HG03025 (cell line): ENCODE data around the gene TMEM163.

Experiments used
- ATAC-seq: cut with Tn5 transposase; IDR thresholded peaks from one replicate; pipeline ENCODE4 v1.9.1; 2021; ENCODE audit warnings: mild to moderate bottlenecking, moderate library complexity; ENCODE audit not compliant: unreplicated experiment, low FRiP score

TMEM163 gene

GRCh38 chr2:134421556-134422328 is 297.1 kb downstream of the TMEM163 start:
- ATAC-seq, result no peak

- ATAC-seq, result no peak
These were observed 297.9 kb downstream of the TMEM163 start for GRCh38 chr2:134420920-134421319.

GRCh38 chr2:134420259-134420658 is 298.5 kb downstream of the TMEM163 start:
- ATAC-seq, result no peak

GRCh38 chr2:134417968-134418582 is 300.7 kb downstream of the TMEM163 start:
- no peak for ATAC-seq

GRCh38 chr2:134416637-134417036 is 302.2 kb downstream of the TMEM163 start:
- no peak for ATAC-seq

- ATAC-seq, result no peak
These were observed 302.8 kb downstream of the TMEM163 start for GRCh38 chr2:134416018-134416417.

- ATAC-seq, result no peak
These were observed 304.9 kb downstream of the TMEM163 start for GRCh38 chr2:134413912-134414311.

- ATAC-seq, result no peak
These were observed 305.4 kb downstream of the TMEM163 start for GRCh38 chr2:134413430-134413829.

GRCh38 chr2:134412639-134412999 is 306.2 kb downstream of the TMEM163 start:
- ATAC-seq, result no peak

GRCh38 chr2:134411828-134412638 is 306.8 kb downstream of the TMEM163 start:
- ATAC-seq, result peak; percentile 94

GRCh38 chr2:134411279-134411827 is 307.4 kb downstream of the TMEM163 start:
- ATAC-seq, result no peak

GRCh38 chr2:134410831-134411231 is 308.0 kb downstream of the TMEM163 start:
- no peak for ATAC-seq

- ATAC-seq, result no peak
These were observed 308.8 kb downstream of the TMEM163 start for GRCh38 chr2:134410006-134410405.

GRCh38 chr2:134408791-134409190 is 310.0 kb downstream of the TMEM163 start:
- no peak for ATAC-seq

GRCh38 chr2:134408386-134408785 is 310.4 kb downstream of the TMEM163 start:
- no peak for ATAC-seq

- no peak for ATAC-seq
These were observed 311.5 kb downstream of the TMEM163 start for GRCh38 chr2:134407154-134407890.

- ATAC-seq, result no peak
These were observed 312.1 kb downstream of the TMEM163 start for GRCh38 chr2:134406736-134407135.

- no peak for ATAC-seq
These were observed 312.5 kb downstream of the TMEM163 start for GRCh38 chr2:134406311-134406710.
